Measurements from ENCODE around the gene CDC25A. TPM values are rescaled to one million over a fixed set of nuclear protein-coding genes. Genes with fewer than 3 reads are reported as not detected.
"Not testable (repeated sequence)": the region's sequence is repeated elsewhere in the genome, so short reads cannot be mapped to it uniquely, and the experiment has no call there.

CDC25A gene
- total RNA-seq, 3 donors from 2014 or later: 31.5 to 52.5 (median 40.1) TPM

GRCh38 chr3:48119505-48120193, 68.6 kb downstream of the CDC25A start:
- Mint-ChIP-seq H3K4me1 (ENCODE audit: low read depth) (no peaks in the 10 kb centered on the region), H3K36me3 (ENCODE audit: insufficient read depth) (no peaks in the 10 kb centered on the region), H3K4me3 (no peak overlapping the region), H3K27me3 (ENCODE audit: low read depth) (no peaks in the 10 kb centered on the region), H3K9me3 (no peaks in the 10 kb centered on the region)
- DNase-seq: no peak
- no peak for ATAC-seq

DNA sequence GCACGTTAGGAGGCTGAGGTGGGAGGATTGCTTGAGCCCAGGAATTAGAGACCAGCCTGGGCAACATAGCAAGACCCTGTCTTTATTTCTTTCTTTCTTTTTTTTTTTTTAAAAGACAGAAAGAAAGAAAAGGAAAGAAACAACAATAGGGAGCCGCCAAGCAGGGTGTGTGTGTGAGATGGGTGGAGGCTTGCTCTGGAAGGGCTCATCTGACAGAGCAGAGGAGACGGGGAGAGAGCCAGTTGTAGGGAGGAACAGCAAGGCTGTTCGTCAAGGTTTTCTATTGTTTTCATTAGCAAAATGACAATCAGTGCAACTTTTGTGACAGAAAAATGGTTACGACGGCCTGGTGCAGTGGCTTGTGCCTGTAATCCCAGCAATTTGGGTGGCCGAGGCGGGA, 69.3 kb downstream of the CDC25A start:
- DNase-seq (no peak), ATAC-seq (no peak)
- H3K4me1 Mint-ChIP-seq (ENCODE audit: low read depth): no peaks in the 10 kb centered on the region
- H3K4me3 Mint-ChIP-seq: no peak overlapping the region
- no peaks in the 10 kb centered on the region for H3K9me3 Mint-ChIP-seq
- no peaks in the 10 kb centered on the region for H3K36me3 Mint-ChIP-seq (ENCODE audit: insufficient read depth)
- no peaks in the 10 kb centered on the region for H3K27me3 Mint-ChIP-seq (ENCODE audit: low read depth)

DNA sequence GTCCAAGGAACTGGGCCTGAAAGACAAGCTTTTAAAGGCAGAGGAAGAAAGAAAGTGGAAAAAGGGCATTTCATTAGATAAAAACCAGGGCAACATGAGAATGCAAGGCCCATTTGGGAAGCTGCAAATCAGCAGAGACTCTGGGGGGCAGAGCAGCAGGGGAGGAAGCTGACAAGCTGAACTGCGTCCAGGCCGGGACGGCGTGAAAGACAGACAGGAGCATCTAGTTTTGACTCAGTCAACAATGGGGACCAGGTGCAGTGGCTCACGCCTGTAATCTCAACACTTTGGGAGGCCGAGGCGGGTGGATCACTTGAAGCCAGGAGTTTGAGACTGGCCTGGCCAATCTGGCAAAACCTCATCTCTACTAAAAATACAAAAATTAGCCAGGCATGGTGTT, 69.9 kb downstream of the CDC25A start:
- no peaks in the 10 kb centered on the region for H3K9me3 Mint-ChIP-seq
- ATAC-seq (no peak), DNase-seq (no peak)
- no peaks in the 10 kb centered on the region for H3K27me3 Mint-ChIP-seq (ENCODE audit: low read depth)
- no peak overlapping the region for H3K4me3 Mint-ChIP-seq
- H3K36me3 Mint-ChIP-seq (ENCODE audit: insufficient read depth): no peaks in the 10 kb centered on the region
- no peaks in the 10 kb centered on the region for H3K4me1 Mint-ChIP-seq (ENCODE audit: low read depth)

- H3K36me3 Mint-ChIP-seq (ENCODE audit: insufficient read depth): no peaks in the 10 kb centered on the region
- H3K9me3 Mint-ChIP-seq: no peaks in the 10 kb centered on the region
- peaks cover 10% of the 10 kb centered on the region for H3K4me1 Mint-ChIP-seq (ENCODE audit: low read depth)
- DNase-seq (no peak), ATAC-seq (no peak)
- no peaks in the 10 kb centered on the region for H3K27me3 Mint-ChIP-seq (ENCODE audit: low read depth)
- H3K4me3 Mint-ChIP-seq: no peak overlapping the region
These were observed 75.4 kb downstream of the CDC25A start for GRCh38 chr3:48112813-48113212.

GRCh38 chr3:48112108-48112791, 76.0 kb downstream of the CDC25A start:
- peaks cover 10% of the 10 kb centered on the region for H3K4me1 Mint-ChIP-seq (ENCODE audit: low read depth)
- not testable (repeated sequence) for H3K36me3 Mint-ChIP-seq (ENCODE audit: insufficient read depth); H3K4me3 Mint-ChIP-seq; H3K9me3 Mint-ChIP-seq; DNase-seq; H3K27me3 Mint-ChIP-seq (ENCODE audit: low read depth)
- peak; percentile 85 to 90 for ATAC-seq

DNA sequence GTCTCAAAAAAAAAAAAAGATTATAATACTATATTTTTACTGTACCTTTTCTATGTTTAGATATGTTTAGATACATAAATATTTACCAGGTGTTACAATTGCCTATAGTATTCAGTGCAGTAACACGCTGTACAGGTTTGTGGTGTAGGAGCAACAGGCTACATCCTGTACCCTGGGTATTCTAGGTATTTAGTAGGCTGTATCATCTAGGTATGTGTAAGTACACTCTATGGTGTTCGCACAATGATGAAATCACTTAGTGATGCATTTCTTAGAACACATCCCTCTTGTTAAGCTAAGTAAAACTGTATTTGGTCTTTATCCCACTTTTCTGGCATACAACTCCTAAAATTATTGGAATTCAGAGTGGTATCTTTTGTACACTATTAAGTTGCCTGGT, 77.8 kb downstream of the CDC25A start:
- ATAC-seq (no peak), DNase-seq (no peak)
- no peaks in the 10 kb centered on the region for H3K9me3 Mint-ChIP-seq
- H3K36me3 Mint-ChIP-seq (ENCODE audit: insufficient read depth): no peaks in the 10 kb centered on the region
- peaks cover 10% of the 10 kb centered on the region for H3K4me1 Mint-ChIP-seq (ENCODE audit: low read depth)
- no peak overlapping the region for H3K4me3 Mint-ChIP-seq
- H3K27me3 Mint-ChIP-seq (ENCODE audit: low read depth): peaks cover 3% of the 10 kb centered on the region

GRCh38 chr3:48107227-48107626, 81.0 kb downstream of the CDC25A start:
- Mint-ChIP-seq H3K36me3 (ENCODE audit: insufficient read depth) (no peaks in the 10 kb centered on the region), H3K9me3 (no peaks in the 10 kb centered on the region), H3K4me3 (no peak overlapping the region), H3K4me1 (ENCODE audit: low read depth) (peaks cover 1% of the 10 kb centered on the region), H3K27me3 (ENCODE audit: low read depth) (peaks cover 3% of the 10 kb centered on the region)
- DNase-seq: no peak
- ATAC-seq: no peak

Other genes starting within 250 kb of the CDC25A start
- gene MAP4, start 172.0 kb downstream of the CDC25A start, total RNA-seq: 100 to 1,000 TPM in 1 of 3 donors, 10 to 100 TPM in 2; 78.6 to 100 (median 90.3) TPM
- gene CAMP, start 35.1 kb upstream of the CDC25A start, total RNA-seq: not detected
- 10 to 100 TPM; 21.4 to 22.5 (median 21.5) TPM for gene ZNF589, start 52.7 kb upstream of the CDC25A start, total RNA-seq
- gene NME6, start 113.0 kb upstream of the CDC25A start, total RNA-seq: 10 to 100 TPM; 35.4 to 44.1 (median 37.9) TPM
- not detected for gene SPINK8, start 145.2 kb upstream of the CDC25A start, total RNA-seq
- not detected for gene FBXW12, start 183.8 kb upstream of the CDC25A start, total RNA-seq
- gene PLXNB1, start 241.7 kb upstream of the CDC25A start, total RNA-seq: 1 to 10 TPM; 6.0 to 7.2 (median 6.8) TPM